Tibial nerve (tissue), 4 donors: ENCODE data around the gene ATF7. TPM values are rescaled to one million over a fixed set of nuclear protein-coding genes. Genes with fewer than 3 reads are reported as not detected.
A peak's percentile ranks its signal among the peaks of the same experiment; 100 is the strongest.

Source experiments
- DNase-seq, 2 donors: peaks; one replicate each; pipeline ENCODE4 v3.0.0-alpha.2; 2019; ENCODE audit warnings: low spot score in 2 of 2
- H3K27ac ChIP-seq, 4 donors: fragments of 200-600 bp; sonication (generic) in 3 of 4; one replicate each; pipeline ENCODE4 v1.5.1; 2017 to 2019; ENCODE audit warnings: mild to moderate bottlenecking in 1 of 4
- H3K27me3 ChIP-seq, 2 donors: fragments of 200-600 bp; sonication (generic) in 1 of 2; one replicate each; pipeline versions ENCODE4 v1.5.1 to v1.6.0; 2017 to 2019
- H3K36me3 ChIP-seq, 3 donors: fragments of 200-600 bp; sonication (generic); one replicate each; pipeline ENCODE4 v1.5.1; 2018 to 2019
- H3K4me1 ChIP-seq, 4 donors: fragments of 200-600 bp; sonication (generic) in 3 of 4; one replicate each; pipeline ENCODE4 v1.5.1; 2017 to 2019
- H3K4me3 ChIP-seq, 4 donors: fragments of 200-600 bp; sonication (generic) in 3 of 4; one replicate each; pipeline ENCODE4 v1.5.1; 2017 to 2019; ENCODE audit warnings: mild to moderate bottlenecking in 1 of 4, moderate library complexity in 1 of 4
- H3K9me3 ChIP-seq, 4 donors: fragments of 200-600 bp; sonication (generic) in 3 of 4; one replicate each; pipeline ENCODE4 v1.5.1; 2017 to 2019
- CTCF ChIP-seq, 5 experiments: fragments of 200-600 bp in 3 of 5; fragments of 450-650 bp in 2 of 5; sonication (generic) in 3 of 5; IDR thresholded peaks; one replicate each; pipeline ENCODE4 v1.5.1; 2016 to 2019; ENCODE audit warnings: antibody characterized with exemption in 5 of 5, mild to moderate bottlenecking in 3 of 5, moderate library complexity in 2 of 5
- EP300 ChIP-seq, 2 donors: sonication (generic); formaldehyde crosslinking; IDR thresholded peaks; one replicate each; pipeline ENCODE4 v1.6.1; 2017; ENCODE audit warnings: antibody characterized with exemption in 2 of 2, mild to moderate bottlenecking in 1 of 2
- POLR2A ChIP-seq, 2 donors: fragments of 450-650 bp; IDR thresholded peaks; one replicate each; pipeline ENCODE4 v1.6.1; 2017; ENCODE audit warnings: antibody characterized with exemption in 2 of 2, mild to moderate bottlenecking in 2 of 2, moderate library complexity in 2 of 2
- WGBS, 2 donors: methylation state at CpG; one replicate each; pipeline ENCODE4 v1.1.5; 2018; 5-methylcytosine and 5-hydroxymethylcytosine counted together
- total RNA-seq, 4 donors: library from RNA; depleted of rRNA; stranded (reverse); fragments of >200 nt; gene quantifications; one replicate each; pipeline ENCODE4 v1.1.0, GENCODE V29; 2016

Gene ATF7
- total RNA-seq, 4 donors from 2014 or later = 30.1 to 47.9 (median 34.4) TPM

DNA sequence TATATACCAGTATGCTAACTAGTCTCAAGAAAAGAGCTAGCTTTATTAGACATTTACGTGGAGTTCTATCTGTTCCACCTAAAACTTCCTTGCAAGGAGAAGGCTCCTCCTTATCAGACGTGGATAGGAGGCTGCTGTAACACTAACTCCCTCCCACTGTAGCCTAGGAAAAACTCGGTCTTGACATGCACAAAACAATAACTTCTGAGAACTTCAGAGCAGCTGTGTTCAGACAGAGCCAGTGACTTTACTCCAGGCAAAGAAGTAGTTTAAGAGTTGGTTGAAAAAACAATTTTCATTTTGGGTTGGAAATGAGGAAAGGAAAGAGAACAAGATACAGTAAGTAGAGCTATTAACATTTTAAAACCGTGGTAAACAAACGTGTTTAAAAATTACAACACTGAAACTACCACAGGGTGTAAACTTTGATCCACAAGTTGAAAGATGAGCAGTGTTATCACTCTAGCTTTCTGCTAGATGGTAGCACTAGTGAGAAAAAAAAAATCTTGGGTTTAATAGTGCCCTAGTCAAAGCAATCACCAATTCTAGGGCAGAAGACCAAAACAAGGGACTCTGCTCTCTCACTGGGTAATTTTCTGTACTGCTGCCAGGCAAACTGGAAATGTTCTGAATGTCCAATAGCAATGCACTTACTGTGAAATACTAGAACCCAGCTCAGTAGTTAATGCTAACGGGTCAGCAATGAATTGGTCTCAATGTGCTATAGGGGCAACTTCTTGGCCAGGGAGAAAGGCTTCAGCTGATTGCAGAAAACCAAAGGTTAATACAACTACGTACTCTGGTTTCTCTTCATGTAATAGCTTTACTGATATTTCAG, 2.4 kb downstream of the ATF7 start:
- peak overlapping the region; percentile 75 to 96 (median 94) for H3K27ac ChIP-seq
- no peak for TF ChIP-seq CTCF (IDR thresholded peaks at IDR 0.05)
- TF ChIP-seq EP300 (IDR thresholded peaks at IDR 0.05) = peak in 1 of 2 donors; percentile 62
- TF ChIP-seq POLR2A (IDR thresholded peaks at IDR 0.05) = peak in 1 of 2 donors; percentile 45
- peak overlapping the region; percentile 41 to 91 (median 64) for H3K4me3 ChIP-seq
- no peaks in the 10 kb centered on the region for H3K27me3 ChIP-seq
- DNase-seq = peak in 1 of 2 donors; percentile 52
- no peaks in the 10 kb centered on the region for H3K9me3 ChIP-seq
- H3K4me1 ChIP-seq = peaks cover 0 to 54% (median 16%) of the 10 kb centered on the region in 4 donors
- 3 to 4% methylated on average over 7 of the region's 7 CpGs for WGBS, 2 donors
- no peaks in the 10 kb centered on the region for H3K36me3 ChIP-seq

GRCh38 chr12:53622724-53623123, 3.5 kb downstream of the ATF7 start:
- H3K27me3 ChIP-seq = no peaks in the 10 kb centered on the region
- H3K36me3 ChIP-seq = no peaks in the 10 kb centered on the region
- DNase-seq = no peak
- H3K4me1 ChIP-seq = peaks cover 0 to 64% (median 17%) of the 10 kb centered on the region in 4 donors
- no peak overlapping the region for H3K4me3 ChIP-seq
- 88 to 89% methylated on average over 5 of the region's 5 CpGs for WGBS, 2 donors
- no peak for TF ChIP-seq POLR2A (IDR thresholded peaks at IDR 0.05)
- TF ChIP-seq EP300 (IDR thresholded peaks at IDR 0.05) = no peak
- TF ChIP-seq CTCF (IDR thresholded peaks at IDR 0.05) = no peak
- no peaks in the 10 kb centered on the region for H3K9me3 ChIP-seq
- H3K27ac ChIP-seq = peak overlapping the region in 3 of 4 donors; percentile 94 to 96 (median 94)

- Histone ChIP-seq H3K4me1 (peaks cover 0 to 74% (median 17%) of the 10 kb centered on the region in 4 donors), H3K9me3 (no peaks in the 10 kb centered on the region), H3K4me3 (peak overlapping the region in 2 of 4 donors; percentile 6 to 30), H3K36me3 (peaks cover 0 to 12% (median 0%) of the 10 kb centered on the region in 3 donors), H3K27me3 (no peaks in the 10 kb centered on the region), H3K27ac (peak overlapping the region in 3 of 4 donors; percentile 29 to 67 (median 35))
- no peak for DNase-seq
- WGBS, 2 donors = 11 to 13% methylated on average over 3 of the region's 3 CpGs
- TF ChIP-seq POLR2A (IDR thresholded peaks at IDR 0.05) (no peak), EP300 (IDR thresholded peaks at IDR 0.05) (no peak), CTCF (IDR thresholded peaks at IDR 0.05) (no peak)
Observed at GRCh38 chr12:53618275-53618674, 7.9 kb downstream of the ATF7 start.

DNA sequence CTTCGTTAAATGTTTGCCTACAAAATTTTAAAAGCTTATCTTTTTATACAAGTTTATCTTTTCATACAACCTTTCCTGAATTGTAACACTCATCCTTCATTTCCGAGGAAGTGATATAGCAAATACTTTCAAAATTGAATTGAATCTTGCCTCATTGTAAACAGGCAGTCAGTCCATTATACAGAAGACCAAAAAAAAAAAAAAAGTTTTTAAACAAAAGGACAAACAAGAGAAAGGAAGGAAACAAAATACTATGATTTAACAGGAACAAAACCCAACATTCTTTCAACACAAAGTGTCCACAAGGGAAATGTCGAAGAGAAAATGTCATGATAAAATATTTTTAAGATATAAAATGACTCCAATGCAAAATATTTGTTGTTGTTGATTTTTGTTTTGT, 8.5 kb downstream of the ATF7 start:
- H3K36me3 ChIP-seq = peaks cover 0 to 12% (median 0%) of the 10 kb centered on the region in 3 donors
- H3K27ac ChIP-seq = peak overlapping the region in 3 of 4 donors; percentile 29 to 67 (median 35)
- H3K4me1 ChIP-seq = peaks cover 0 to 73% (median 14%) of the 10 kb centered on the region in 4 donors
- 19 to 25% methylated on average over 3 of the region's 3 CpGs for WGBS, 2 donors
- H3K9me3 ChIP-seq = no peaks in the 10 kb centered on the region
- H3K4me3 ChIP-seq = peak overlapping the region in 2 of 4 donors; percentile 6 to 30
- TF ChIP-seq CTCF (IDR thresholded peaks at IDR 0.05) (no peak), EP300 (IDR thresholded peaks at IDR 0.05) (no peak), POLR2A (IDR thresholded peaks at IDR 0.05) (no peak)
- no peaks in the 10 kb centered on the region for H3K27me3 ChIP-seq
- no peak for DNase-seq

GRCh38 chr12:53616950-53617349, 9.2 kb downstream of the ATF7 start:
- TF ChIP-seq CTCF (IDR thresholded peaks at IDR 0.05) (no peak), POLR2A (IDR thresholded peaks at IDR 0.05) (no peak), EP300 (IDR thresholded peaks at IDR 0.05) (no peak)
- Histone ChIP-seq H3K4me1 (peaks cover 0 to 67% (median 12%) of the 10 kb centered on the region in 4 donors), H3K36me3 (peaks cover 0 to 12% (median 0%) of the 10 kb centered on the region in 3 donors), H3K27me3 (no peaks in the 10 kb centered on the region), H3K9me3 (no peaks in the 10 kb centered on the region), H3K27ac (peak overlapping the region in 3 of 4 donors; percentile 29 to 67 (median 35)), H3K4me3 (no peak overlapping the region)
- DNase-seq = no peak
- WGBS, 2 donors = 78 to 90% methylated on average over 4 of the region's 4 CpGs
